Measurements from ENCODE around the gene CTNNA3. TPM values are rescaled to one million over a fixed set of nuclear protein-coding genes. Genes with fewer than 3 reads are reported as not detected.

CTNNA3 gene
- total and polyA plus RNA-seq, 4 donors: under 0.01 to 39.8 (median 0.09) TPM

- no peaks in the 10 kb centered on the region for H3K27me3 ChIP-seq (ENCODE audit: control insufficient read depth in 3 of 3, insufficient read depth in 3 of 3, low read length in 2 of 3)
- H3K4me3 ChIP-seq: no peak overlapping the region
- H3K36me3 ChIP-seq (ENCODE audit: control insufficient read depth in 4 of 4, insufficient read depth in 4 of 4, low read length in 4 of 4): no peaks in the 10 kb centered on the region
- H3K4me1 ChIP-seq (ENCODE audit: control insufficient read depth in 5 of 5, insufficient read depth in 5 of 5, low read length in 5 of 5): no peaks in the 10 kb centered on the region
- TF ChIP-seq CTCF (IDR thresholded peaks at IDR 0.05; ENCODE audit: control extremely low read depth, extremely low read depth): no peak
- no peak for ATAC-seq (ENCODE audit: insufficient read depth, low FRiP score)
- no peak overlapping the region for H3K9ac ChIP-seq (ENCODE audit: insufficient read depth in 1 of 2, low read length in 2 of 2)
- H3K9me3 ChIP-seq (ENCODE audit: control insufficient read depth in 4 of 4, insufficient read depth in 3 of 4, low read length in 3 of 4): no peaks in the 10 kb centered on the region
- no peak for DNase-seq
- no peak overlapping the region for H3K27ac ChIP-seq (ENCODE audit: low read depth in 1 of 2, low read length in 1 of 2)
- 60 to 73% methylated on average over 1 of the region's 1 CpG for WGBS, 2 donors
Observed at GRCh38 chr10:66472156-66472555, 1223.8 kb downstream of the CTNNA3 start.

- Histone ChIP-seq H3K9me3 (ENCODE audit: control insufficient read depth in 4 of 4, insufficient read depth in 3 of 4, low read length in 3 of 4) (no peaks in the 10 kb centered on the region), H3K9ac (ENCODE audit: insufficient read depth in 1 of 2, low read length in 2 of 2) (no peak overlapping the region), H3K27me3 (ENCODE audit: control insufficient read depth in 3 of 3, insufficient read depth in 3 of 3, low read length in 2 of 3) (no peaks in the 10 kb centered on the region), H3K4me3 (no peak overlapping the region), H3K36me3 (ENCODE audit: control insufficient read depth in 4 of 4, insufficient read depth in 4 of 4, low read length in 4 of 4) (no peaks in the 10 kb centered on the region), H3K4me1 (ENCODE audit: control insufficient read depth in 5 of 5, insufficient read depth in 5 of 5, low read length in 5 of 5) (no peaks in the 10 kb centered on the region), H3K27ac (ENCODE audit: low read depth in 1 of 2, low read length in 1 of 2) (no peak overlapping the region)
- TF ChIP-seq CTCF (IDR thresholded peaks at IDR 0.05; ENCODE audit: control extremely low read depth, extremely low read depth): no peak
- no peak for ATAC-seq (ENCODE audit: insufficient read depth, low FRiP score)
- WGBS, 2 donors: 84 to 89% methylated on average over 1 of the region's 1 CpG
- no peak for DNase-seq
Observed at GRCh38 chr10:66467042-66467441, 1229.0 kb downstream of the CTNNA3 start.

- H3K9ac ChIP-seq (ENCODE audit: insufficient read depth in 1 of 2, low read length in 2 of 2): no peak overlapping the region
- H3K27me3 ChIP-seq (ENCODE audit: control insufficient read depth in 3 of 3, insufficient read depth in 3 of 3, low read length in 2 of 3): no peaks in the 10 kb centered on the region
- no peak overlapping the region for H3K27ac ChIP-seq (ENCODE audit: low read depth in 1 of 2, low read length in 1 of 2)
- no peaks in the 10 kb centered on the region for H3K36me3 ChIP-seq (ENCODE audit: control insufficient read depth in 4 of 4, insufficient read depth in 4 of 4, low read length in 4 of 4)
- H3K4me3 ChIP-seq: no peak overlapping the region
- TF ChIP-seq CTCF (IDR thresholded peaks at IDR 0.05; ENCODE audit: control extremely low read depth, extremely low read depth): no peak
- no peaks in the 10 kb centered on the region for H3K9me3 ChIP-seq (ENCODE audit: control insufficient read depth in 4 of 4, insufficient read depth in 3 of 4, low read length in 3 of 4)
- no peaks in the 10 kb centered on the region for H3K4me1 ChIP-seq (ENCODE audit: control insufficient read depth in 5 of 5, insufficient read depth in 5 of 5, low read length in 5 of 5)
- DNase-seq: no peak
- ATAC-seq (ENCODE audit: insufficient read depth, low FRiP score): no peak
Observed at GRCh38 chr10:66466622-66467021, 1229.4 kb downstream of the CTNNA3 start.

- Histone ChIP-seq H3K27me3 (ENCODE audit: control insufficient read depth in 3 of 3, insufficient read depth in 3 of 3, low read length in 2 of 3) (no peaks in the 10 kb centered on the region), H3K4me1 (ENCODE audit: control insufficient read depth in 5 of 5, insufficient read depth in 5 of 5, low read length in 5 of 5) (no peaks in the 10 kb centered on the region), H3K9ac (ENCODE audit: insufficient read depth in 1 of 2, low read length in 2 of 2) (no peak overlapping the region), H3K27ac (ENCODE audit: low read depth in 1 of 2, low read length in 1 of 2) (no peak overlapping the region), H3K36me3 (ENCODE audit: control insufficient read depth in 4 of 4, insufficient read depth in 4 of 4, low read length in 4 of 4) (no peaks in the 10 kb centered on the region), H3K9me3 (ENCODE audit: control insufficient read depth in 4 of 4, insufficient read depth in 3 of 4, low read length in 3 of 4) (no peaks in the 10 kb centered on the region), H3K4me3 (no peak overlapping the region)
- ATAC-seq (ENCODE audit: insufficient read depth, low FRiP score): no peak
- WGBS, 2 donors: 65 to 67% methylated on average over 3 of the region's 3 CpGs
- DNase-seq: peak in 1 of 3 donors; percentile 10
- TF ChIP-seq CTCF (IDR thresholded peaks at IDR 0.05; ENCODE audit: control extremely low read depth, extremely low read depth): no peak
Observed at GRCh38 chr10:66463611-66464010, 1232.4 kb downstream of the CTNNA3 start.
